ENCODE data around the gene MMD. TPM values are rescaled to one million over a fixed set of nuclear protein-coding genes. Genes with fewer than 3 reads are reported as not detected.
A peak's percentile ranks its signal among the peaks of the same experiment; 100 is the strongest.
"Not testable (repeated sequence)": the region's sequence is repeated elsewhere in the genome, so short reads cannot be mapped to it uniquely, and the experiment has no call there.

Gene MMD
- 9.2 TPM for total RNA-seq (2013)
- polyA plus RNA-seq: 1 to 10 TPM; 3.4 to 7.0 (median 4.6) TPM
- polyA minus RNA-seq: 2.8 and 5.6 TPM in 2 replicates
- total RNA-seq: 5.7 to 13.8 (median 8.9) reads per million in 11 experiments

GRCh38 chr17:55421179-55421934, at the start of gene MMD:
Gene MMD (minus strand): TSS chr17:55421835. CDS start chr17:55421695, 140 bp downstream.
- Mint-ChIP-seq H3K27me3 (ENCODE audit: low read depth in 3 of 3) (peaks cover 8 to 13% (median 13%) of the 10 kb centered on the region in 3 donors), H3K27ac (peak within 1 kb of the TSS; percentile 77 to 91 (median 88)), H3K9me3 (no peaks in the 10 kb centered on the region), H3K36me3 (no peaks in the 10 kb centered on the region), H3K4me3 (peak within 1 kb of the TSS; percentile 89 to 92), H3K4me1 (peaks cover 38% of the 10 kb centered on the region)
- Histone ChIP-seq H3K4me2 (replicated peaks; ENCODE audit: extremely low read depth, low read length, poor library complexity, severe bottlenecking) (peak within 1 kb of the TSS; percentile 99), H4K20me1 (ENCODE audit: insufficient read depth, low read length) (no peaks in the 10 kb centered on the region), H3K4me3 (replicated peaks in 1 of 3; ENCODE audit: low read depth in 2 of 3, low read length in 3 of 3) (peak within 1 kb of the TSS; percentile 73 to 94 (median 89)), H3K4me1 (ENCODE audit: control insufficient read depth in 1 of 2, insufficient read depth in 2 of 2, low read length in 2 of 2) (peaks cover 21 to 39% of the 10 kb centered on the region in 2 donors), H3K79me2 (ENCODE audit: insufficient read depth, low read length) (peaks cover 23% of the 10 kb centered on the region), H2AFZ (ENCODE audit: insufficient read depth, low read depth, low read length, poor library complexity, severe bottlenecking) (peak within 1 kb of the TSS; percentile 94), H3K27me3 (ENCODE audit: control insufficient read depth in 2 of 2, insufficient read depth in 2 of 2, low read length in 2 of 2) (peaks cover 5 to 16% of the 10 kb centered on the region in 2 donors), H3K27ac (ENCODE audit: low read depth in 1 of 2, low read length in 2 of 2) (peak within 1 kb of the TSS; percentile 55 to 83), H3K9me3 (replicated peaks in 1 of 2; ENCODE audit: control insufficient read depth in 1 of 2, insufficient read depth in 1 of 2, low read length in 2 of 2) (no peaks in the 10 kb centered on the region), H3K9ac (ENCODE audit: insufficient read depth, low read length, poor library complexity, severe bottlenecking) (peak within 1 kb of the TSS; percentile 81), H3K36me3 (replicated peaks in 1 of 2; ENCODE audit: control insufficient read depth in 1 of 2, insufficient read depth in 2 of 2, low read length in 2 of 2) (no peaks in the 10 kb centered on the region)
- intact Hi-C loops (cut with micrococcal nuclease): no loop called here
- DNase-seq: peak in 1 of 3 donors; percentile 27
- 2% methylated on average over 50 of the region's 62 CpGs for WGBS (ENCODE audit: insufficient coverage)
- TF ChIP-seq CTCF (IDR thresholded peaks at IDR 0.05): no peak

GRCh38 chr17:55466671-55467070, 45.0 kb upstream of the MMD start:
- no peaks in the 10 kb centered on the region for H3K36me3 Mint-ChIP-seq
- no peaks in the 10 kb centered on the region for H3K36me3 ChIP-seq (replicated peaks in 1 of 2; ENCODE audit: control insufficient read depth in 1 of 2, insufficient read depth in 2 of 2, low read length in 2 of 2)
- intact Hi-C loops (cut with micrococcal nuclease): no loop called here
- H3K27ac Mint-ChIP-seq: no peak overlapping the region
- no peak overlapping the region for H3K4me3 ChIP-seq (replicated peaks in 1 of 3; ENCODE audit: low read depth in 2 of 3, low read length in 3 of 3)
- H3K27ac ChIP-seq (ENCODE audit: low read depth in 1 of 2, low read length in 2 of 2): no peak overlapping the region
- no peak overlapping the region for H3K9ac ChIP-seq (ENCODE audit: insufficient read depth, low read length, poor library complexity, severe bottlenecking)
- DNase-seq: no peak
- no peaks in the 10 kb centered on the region for H3K9me3 ChIP-seq (replicated peaks in 1 of 2; ENCODE audit: control insufficient read depth in 1 of 2, insufficient read depth in 1 of 2, low read length in 2 of 2)
- no peaks in the 10 kb centered on the region for H3K4me1 ChIP-seq (ENCODE audit: control insufficient read depth in 1 of 2, insufficient read depth in 2 of 2, low read length in 2 of 2)
- no peaks in the 10 kb centered on the region for H4K20me1 ChIP-seq (ENCODE audit: insufficient read depth, low read length)
- H3K4me2 ChIP-seq (replicated peaks; ENCODE audit: extremely low read depth, low read length, poor library complexity, severe bottlenecking): no peak overlapping the region
- H3K79me2 ChIP-seq (ENCODE audit: insufficient read depth, low read length): no peaks in the 10 kb centered on the region
- no peak for TF ChIP-seq CTCF (IDR thresholded peaks at IDR 0.05)
- H3K9me3 Mint-ChIP-seq: peaks cover 0 to 3% (median 2%) of the 10 kb centered on the region in 7 donors
- no peaks in the 10 kb centered on the region for H3K27me3 ChIP-seq (ENCODE audit: control insufficient read depth in 2 of 2, insufficient read depth in 2 of 2, low read length in 2 of 2)
- H3K4me1 Mint-ChIP-seq: peaks cover 2% of the 10 kb centered on the region
- H3K27me3 Mint-ChIP-seq (ENCODE audit: low read depth in 3 of 3): peaks cover 8 to 16% (median 10%) of the 10 kb centered on the region in 3 donors
- 74% methylated on average over 4 of the region's 7 CpGs for WGBS (ENCODE audit: insufficient coverage)
- no peak overlapping the region for H3K4me3 Mint-ChIP-seq
- H2AFZ ChIP-seq (ENCODE audit: insufficient read depth, low read depth, low read length, poor library complexity, severe bottlenecking): no peak overlapping the region

- intact Hi-C loops (cut with micrococcal nuclease); H3K9me3 ChIP-seq (replicated peaks in 1 of 2; ENCODE audit: control insufficient read depth in 1 of 2, insufficient read depth in 1 of 2, low read length in 2 of 2); H3K4me1 Mint-ChIP-seq; DNase-seq; H3K4me3 Mint-ChIP-seq; H3K27ac ChIP-seq (ENCODE audit: low read depth in 1 of 2, low read length in 2 of 2); H3K79me2 ChIP-seq (ENCODE audit: insufficient read depth, low read length); H3K4me2 ChIP-seq (replicated peaks; ENCODE audit: extremely low read depth, low read length, poor library complexity, severe bottlenecking); H4K20me1 ChIP-seq (ENCODE audit: insufficient read depth, low read length); H2AFZ ChIP-seq (ENCODE audit: insufficient read depth, low read depth, low read length, poor library complexity, severe bottlenecking); H3K36me3 Mint-ChIP-seq; H3K36me3 ChIP-seq (replicated peaks in 1 of 2; ENCODE audit: control insufficient read depth in 1 of 2, insufficient read depth in 2 of 2, low read length in 2 of 2); H3K9ac ChIP-seq (ENCODE audit: insufficient read depth, low read length, poor library complexity, severe bottlenecking); H3K27me3 ChIP-seq (ENCODE audit: control insufficient read depth in 2 of 2, insufficient read depth in 2 of 2, low read length in 2 of 2); H3K27ac Mint-ChIP-seq; H3K4me3 ChIP-seq (replicated peaks in 1 of 3; ENCODE audit: low read depth in 2 of 3, low read length in 3 of 3); H3K9me3 Mint-ChIP-seq; H3K4me1 ChIP-seq (ENCODE audit: control insufficient read depth in 1 of 2, insufficient read depth in 2 of 2, low read length in 2 of 2): not testable (repeated sequence)
- H3K27me3 Mint-ChIP-seq (ENCODE audit: low read depth in 3 of 3): peaks cover 8 to 16% (median 10%) of the 10 kb centered on the region in 3 donors
- whole genome bisulfite sequencing (ENCODE audit: insufficient coverage): 100% methylated on average over 1 of the region's 4 CpGs
These were observed 44.1 kb upstream of the MMD start for GRCh38 chr17:55465771-55466170.

Measured in CD14-positive monocyte (primary cell).